ENCODE measurements around the gene GRK1.

The GRK1 gene

DNA sequence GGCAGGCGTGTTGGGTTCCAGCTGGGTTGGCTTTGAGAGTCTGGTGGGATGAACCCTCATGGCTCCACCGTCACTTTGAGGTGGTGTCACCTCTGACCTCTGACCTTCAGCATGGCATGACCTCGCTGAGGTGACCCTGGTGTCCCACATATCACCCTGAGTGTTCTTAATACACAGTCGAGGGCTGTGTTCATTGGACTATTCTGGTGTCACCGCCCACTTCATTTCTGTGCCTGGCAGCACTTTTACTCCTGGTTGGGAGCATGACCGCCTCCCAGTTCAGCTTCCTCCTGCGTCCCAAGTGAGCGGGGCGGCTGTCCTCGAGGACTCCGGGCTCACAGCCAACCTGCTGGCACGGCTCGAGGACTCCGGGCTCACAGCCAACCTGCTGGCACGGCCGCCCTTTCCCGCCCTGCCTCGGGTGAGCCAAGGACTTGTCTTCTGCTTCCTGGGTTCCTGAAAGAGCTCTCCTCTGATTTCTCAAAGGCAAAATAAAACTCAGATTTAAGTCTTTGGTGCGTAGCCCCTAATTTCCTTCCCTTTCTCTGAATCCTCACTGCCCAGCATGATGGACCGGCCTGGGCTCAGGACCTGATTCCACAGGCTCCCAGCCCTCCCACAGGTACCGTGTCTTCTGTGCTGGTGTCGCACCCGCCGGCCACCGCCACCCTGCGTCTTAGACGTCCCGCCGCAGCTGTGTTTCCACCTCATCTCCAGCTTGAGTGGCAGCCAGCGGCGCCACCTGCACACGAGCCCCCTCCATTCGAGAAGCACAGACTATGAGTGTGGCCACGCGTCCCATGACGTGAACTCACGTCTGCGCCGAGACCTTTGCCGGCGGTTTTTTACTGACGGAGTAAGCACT lies 19.4 kb upstream of the GRK1 start:
- Histone ChIP-seq H3K4me3 (ENCODE audit: severe bottlenecking) (no peak overlapping the region), H3K27me3 (ENCODE audit: insufficient read depth, poor library complexity, severe bottlenecking) (no peaks in the 10 kb centered on the region), H3K9me3 (ENCODE audit: severe bottlenecking) (peaks cover 2% of the 10 kb centered on the region), H3K36me3 (ENCODE audit: low read depth) (peaks cover under 1% of the 10 kb centered on the region; the same call in 1 of the 2 replicates), H3K27ac (ENCODE audit: poor library complexity, severe bottlenecking) (no peak overlapping the region), H3K4me1 (ENCODE audit: insufficient read depth, poor library complexity, severe bottlenecking) (no peaks in the 10 kb centered on the region)
- DNase-seq (ENCODE audit: low spot score) (peak; percentile 74), ATAC-seq (ENCODE audit: low read depth) (peak; percentile 51)
- TF ChIP-seq, protein P1, sequence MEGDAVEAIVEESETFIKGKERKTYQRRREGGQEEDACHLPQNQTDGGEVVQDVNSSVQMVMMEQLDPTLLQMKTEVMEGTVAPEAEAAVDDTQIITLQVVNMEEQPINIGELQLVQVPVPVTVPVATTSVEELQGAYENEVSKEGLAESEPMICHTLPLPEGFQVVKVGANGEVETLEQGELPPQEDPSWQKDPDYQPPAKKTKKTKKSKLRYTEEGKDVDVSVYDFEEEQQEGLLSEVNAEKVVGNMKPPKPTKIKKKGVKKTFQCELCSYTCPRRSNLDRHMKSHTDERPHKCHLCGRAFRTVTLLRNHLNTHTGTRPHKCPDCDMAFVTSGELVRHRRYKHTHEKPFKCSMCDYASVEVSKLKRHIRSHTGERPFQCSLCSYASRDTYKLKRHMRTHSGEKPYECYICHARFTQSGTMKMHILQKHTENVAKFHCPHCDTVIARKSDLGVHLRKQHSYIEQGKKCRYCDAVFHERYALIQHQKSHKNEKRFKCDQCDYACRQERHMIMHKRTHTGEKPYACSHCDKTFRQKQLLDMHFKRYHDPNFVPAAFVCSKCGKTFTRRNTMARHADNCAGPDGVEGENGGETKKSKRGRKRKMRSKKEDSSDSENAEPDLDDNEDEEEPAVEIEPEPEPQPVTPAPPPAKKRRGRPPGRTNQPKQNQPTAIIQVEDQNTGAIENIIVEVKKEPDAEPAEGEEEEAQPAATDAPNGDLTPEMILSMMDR (IDR thresholded peaks at IDR 0.05; ENCODE audit: poor library complexity, severe bottlenecking), result no peak

DNA sequence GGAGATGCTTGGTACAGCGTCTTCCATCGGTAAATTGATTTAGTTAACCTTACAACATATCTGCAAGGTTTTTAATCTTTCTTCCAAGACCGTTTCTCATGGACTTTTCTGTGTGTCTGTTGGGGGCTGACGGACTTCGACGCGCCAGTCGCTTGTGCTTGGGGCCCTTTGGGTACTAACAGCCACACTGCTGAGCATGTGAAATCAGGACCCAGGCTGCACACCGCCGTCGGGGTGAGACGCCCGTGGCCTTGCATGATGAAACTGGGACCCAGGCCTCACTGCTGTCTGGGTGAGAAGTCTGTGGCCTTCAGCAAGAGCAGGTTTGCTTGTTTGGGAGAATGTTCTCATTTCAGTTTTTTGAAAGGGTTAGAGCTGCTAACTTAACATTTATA lies 18.8 kb upstream of the GRK1 start:
- Histone ChIP-seq H3K36me3 (ENCODE audit: low read depth) (no peaks in the 10 kb centered on the region), H3K4me1 (ENCODE audit: insufficient read depth, poor library complexity, severe bottlenecking) (no peaks in the 10 kb centered on the region), H3K27ac (ENCODE audit: poor library complexity, severe bottlenecking) (no peak overlapping the region), H3K4me3 (ENCODE audit: severe bottlenecking) (no peak overlapping the region), H3K9me3 (ENCODE audit: severe bottlenecking) (peaks cover 2% of the 10 kb centered on the region), H3K27me3 (ENCODE audit: insufficient read depth, poor library complexity, severe bottlenecking) (no peaks in the 10 kb centered on the region)
- ATAC-seq (ENCODE audit: low read depth) (no peak), DNase-seq (ENCODE audit: low spot score) (no peak)
- TF ChIP-seq, protein P1 (IDR thresholded peaks at IDR 0.05; ENCODE audit: poor library complexity, severe bottlenecking), result no peak

DNA sequence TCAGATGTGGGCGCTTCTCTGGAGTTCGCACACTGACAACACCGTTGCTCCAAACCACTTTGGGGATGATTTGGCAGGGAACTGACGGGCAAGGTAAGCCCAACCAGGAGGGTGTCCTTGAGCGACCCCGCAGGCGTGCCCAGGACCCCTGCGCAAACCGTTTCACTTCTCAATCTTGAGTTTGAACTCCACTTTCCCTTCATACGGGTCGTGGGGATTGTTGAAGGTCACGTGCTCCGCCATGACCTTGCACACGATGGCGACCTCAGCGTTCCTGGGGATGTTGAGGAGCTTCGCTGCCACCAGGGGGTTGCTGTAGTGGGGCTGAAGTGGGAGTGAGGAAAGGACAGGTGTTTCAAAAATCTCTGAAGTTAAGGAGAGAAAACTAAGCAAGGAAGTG lies 17.8 kb upstream of the GRK1 start:
- DNase-seq (ENCODE audit: low spot score) (no peak), ATAC-seq (ENCODE audit: low read depth) (no peak)
- no peaks in the 10 kb centered on the region for H3K4me1 ChIP-seq (ENCODE audit: insufficient read depth, poor library complexity, severe bottlenecking)
- no peak overlapping the region for H3K4me3 ChIP-seq (ENCODE audit: severe bottlenecking)
- no peaks in the 10 kb centered on the region for H3K27me3 ChIP-seq (ENCODE audit: insufficient read depth, poor library complexity, severe bottlenecking)
- TF ChIP-seq, protein P1 (IDR thresholded peaks at IDR 0.05; ENCODE audit: poor library complexity, severe bottlenecking), result no peak
- no peak overlapping the region for H3K27ac ChIP-seq (ENCODE audit: poor library complexity, severe bottlenecking)
- peaks cover 2% of the 10 kb centered on the region for H3K9me3 ChIP-seq (ENCODE audit: severe bottlenecking)
- no peaks in the 10 kb centered on the region for H3K36me3 ChIP-seq (ENCODE audit: low read depth)

DNA sequence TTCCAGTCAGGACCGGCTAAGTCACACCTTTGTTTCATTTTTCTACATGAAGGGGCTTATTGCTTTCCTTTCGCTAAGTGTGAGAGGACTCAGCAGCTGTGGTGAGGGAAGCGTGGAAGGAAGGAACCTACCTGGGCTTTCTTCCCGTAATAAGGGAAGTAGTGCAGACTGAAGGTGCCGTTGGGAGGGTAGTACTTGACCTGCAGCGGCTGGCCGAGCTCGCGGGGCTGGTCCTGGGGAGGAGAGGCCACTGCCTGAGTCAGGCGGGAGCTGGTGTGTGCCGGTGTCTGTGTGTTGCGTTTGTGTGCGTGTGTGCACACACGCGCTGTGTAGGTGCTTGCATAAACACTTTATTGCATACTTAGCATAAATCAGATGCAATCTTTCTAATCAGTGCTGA lies 16.7 kb upstream of the GRK1 start:
- TF ChIP-seq, protein P1 (IDR thresholded peaks at IDR 0.05; ENCODE audit: poor library complexity, severe bottlenecking), result no peak
- DNase-seq (ENCODE audit: low spot score), result peak; percentile 42
- no peaks in the 10 kb centered on the region for H3K9me3 ChIP-seq (ENCODE audit: severe bottlenecking)
- no peak overlapping the region for H3K4me3 ChIP-seq (ENCODE audit: severe bottlenecking)
- no peaks in the 10 kb centered on the region for H3K36me3 ChIP-seq (ENCODE audit: low read depth)
- ATAC-seq (ENCODE audit: low read depth), result no peak
- no peaks in the 10 kb centered on the region for H3K27me3 ChIP-seq (ENCODE audit: insufficient read depth, poor library complexity, severe bottlenecking)
- no peaks in the 10 kb centered on the region for H3K4me1 ChIP-seq (ENCODE audit: insufficient read depth, poor library complexity, severe bottlenecking)
- H3K27ac ChIP-seq (ENCODE audit: poor library complexity, severe bottlenecking), result no peak overlapping the region

- no peak for ATAC-seq (ENCODE audit: low read depth)
- H3K4me3 ChIP-seq (ENCODE audit: severe bottlenecking), result no peak overlapping the region
- no peaks in the 10 kb centered on the region for H3K27me3 ChIP-seq (ENCODE audit: insufficient read depth, poor library complexity, severe bottlenecking)
- no peaks in the 10 kb centered on the region for H3K36me3 ChIP-seq (ENCODE audit: low read depth)
- H3K4me1 ChIP-seq (ENCODE audit: insufficient read depth, poor library complexity, severe bottlenecking), result no peaks in the 10 kb centered on the region
- DNase-seq (ENCODE audit: low spot score), result no peak
- TF ChIP-seq, protein P1 (IDR thresholded peaks at IDR 0.05; ENCODE audit: poor library complexity, severe bottlenecking), result no peak
- H3K27ac ChIP-seq (ENCODE audit: poor library complexity, severe bottlenecking), result no peak overlapping the region
- no peaks in the 10 kb centered on the region for H3K9me3 ChIP-seq (ENCODE audit: severe bottlenecking)
Measured at GRCh38 chr13:113650731-113651148, 16.3 kb upstream of the GRK1 start.

All from RWPE2 (cell line).